ENCODE measurements around the gene BMP6. TPM values are rescaled to one million over a fixed set of nuclear protein-coding genes. Genes with fewer than 3 reads are reported as not detected.

BMP6 gene
- total and polyA plus RNA-seq, 2 experiments from 2014 or later = 0.84 to 2.8 TPM

GRCh38 chr6:7730784-7731227 lies 4.9 kb downstream of the BMP6 start (continued):
- TF ChIP-seq ZNF462 (CRISPR knock-in tag; IDR thresholded peaks at IDR 0.05) (no peak), EZH2 (IDR thresholded peaks at IDR 0.05; ENCODE audit: low read depth, unreplicated experiment) (no peak), NANOG (IDR thresholded peaks at IDR 0.05; ENCODE audit: borderline replicate concordance) (no peak), STAT1 (IDR thresholded peaks at IDR 0.05; ENCODE audit: unreplicated experiment) (no peak), POLR2AphosphoS5 (IDR thresholded peaks at IDR 0.05; ENCODE audit: low read depth) (no peak), ZNF331 (CRISPR knock-in tag; IDR thresholded peaks at IDR 0.05; ENCODE audit: low read depth) (no peak), ETS1 (IDR thresholded peaks at IDR 0.05) (no peak)

DNA sequence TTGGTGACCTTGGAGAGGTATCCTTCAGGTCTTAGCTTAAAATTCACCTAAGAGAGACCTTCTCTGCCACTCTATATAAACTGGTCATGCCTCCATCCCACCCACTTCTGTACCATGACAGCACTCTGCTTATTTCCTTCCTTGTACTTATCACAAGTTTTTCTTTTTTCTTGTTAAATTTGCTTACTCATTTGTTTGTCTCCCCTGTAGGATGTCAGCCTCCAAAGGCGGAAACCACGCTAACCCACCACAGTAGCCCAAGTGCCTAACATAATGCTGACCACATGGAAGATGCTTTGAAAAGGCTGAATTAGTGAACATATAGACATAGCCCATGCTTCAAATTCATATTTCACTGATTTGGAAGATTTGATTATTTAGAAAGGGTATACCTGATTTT lies 5.4 kb downstream of the BMP6 start:
- no peaks in the 10 kb centered on the region for H3K9me3 Mint-ChIP-seq
- no peak overlapping the region for H2AFZ ChIP-seq
- ATAC-seq = no peak
- peaks cover 5% of the 10 kb centered on the region; the same call in 1 of the 2 replicates for H4K20me1 ChIP-seq (replicated peaks; ENCODE audit: insufficient read depth)
- H3K4me1 Mint-ChIP-seq = peaks cover 32% of the 10 kb centered on the region
- no peaks in the 10 kb centered on the region for H3F3A ChIP-seq (replicated peaks; ENCODE audit: low read depth)
- no peaks in the 10 kb centered on the region for H3K36me3 ChIP-seq (ENCODE audit: insufficient read depth)
- H3K79me2 ChIP-seq (replicated peaks; ENCODE audit: insufficient read depth) = no peaks in the 10 kb centered on the region
- H3K27ac ChIP-seq (ENCODE audit: low read depth) = no peak overlapping the region
- no peaks in the 10 kb centered on the region for H3K36me3 Mint-ChIP-seq (ENCODE audit: low read depth)
- TF ChIP-seq, protein P1, sequence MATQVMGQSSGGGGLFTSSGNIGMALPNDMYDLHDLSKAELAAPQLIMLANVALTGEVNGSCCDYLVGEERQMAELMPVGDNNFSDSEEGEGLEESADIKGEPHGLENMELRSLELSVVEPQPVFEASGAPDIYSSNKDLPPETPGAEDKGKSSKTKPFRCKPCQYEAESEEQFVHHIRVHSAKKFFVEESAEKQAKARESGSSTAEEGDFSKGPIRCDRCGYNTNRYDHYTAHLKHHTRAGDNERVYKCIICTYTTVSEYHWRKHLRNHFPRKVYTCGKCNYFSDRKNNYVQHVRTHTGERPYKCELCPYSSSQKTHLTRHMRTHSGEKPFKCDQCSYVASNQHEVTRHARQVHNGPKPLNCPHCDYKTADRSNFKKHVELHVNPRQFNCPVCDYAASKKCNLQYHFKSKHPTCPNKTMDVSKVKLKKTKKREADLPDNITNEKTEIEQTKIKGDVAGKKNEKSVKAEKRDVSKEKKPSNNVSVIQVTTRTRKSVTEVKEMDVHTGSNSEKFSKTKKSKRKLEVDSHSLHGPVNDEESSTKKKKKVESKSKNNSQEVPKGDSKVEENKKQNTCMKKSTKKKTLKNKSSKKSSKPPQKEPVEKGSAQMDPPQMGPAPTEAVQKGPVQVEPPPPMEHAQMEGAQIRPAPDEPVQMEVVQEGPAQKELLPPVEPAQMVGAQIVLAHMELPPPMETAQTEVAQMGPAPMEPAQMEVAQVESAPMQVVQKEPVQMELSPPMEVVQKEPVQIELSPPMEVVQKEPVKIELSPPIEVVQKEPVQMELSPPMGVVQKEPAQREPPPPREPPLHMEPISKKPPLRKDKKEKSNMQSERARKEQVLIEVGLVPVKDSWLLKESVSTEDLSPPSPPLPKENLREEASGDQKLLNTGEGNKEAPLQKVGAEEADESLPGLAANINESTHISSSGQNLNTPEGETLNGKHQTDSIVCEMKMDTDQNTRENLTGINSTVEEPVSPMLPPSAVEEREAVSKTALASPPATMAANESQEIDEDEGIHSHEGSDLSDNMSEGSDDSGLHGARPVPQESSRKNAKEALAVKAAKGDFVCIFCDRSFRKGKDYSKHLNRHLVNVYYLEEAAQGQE (IDR thresholded peaks at IDR 0.05; ENCODE audit: unreplicated experiment) = no peak
- TF ChIP-seq CREB1 (CRISPR knock-in tag; IDR thresholded peaks at IDR 0.05; ENCODE audit: low read depth) = no peak
- H3K4me2 ChIP-seq = no peak overlapping the region
- no peaks in the 10 kb centered on the region for H3K9me2 ChIP-seq (ENCODE audit: insufficient read depth)
- H3K4me3 Mint-ChIP-seq = no peak overlapping the region
- H3K27ac Mint-ChIP-seq = no peak overlapping the region; the same call in 1 of the 2 replicates
- H3K27me3 ChIP-seq (ENCODE audit: insufficient read depth) = peaks cover 46% of the 10 kb centered on the region
- peaks cover 26% of the 10 kb centered on the region for H3K4me1 ChIP-seq (ENCODE audit: insufficient read depth)
- peaks cover 32% of the 10 kb centered on the region for H3K27me3 Mint-ChIP-seq (ENCODE audit: insufficient read depth, low read depth, poor library complexity)
- H3K4me3 ChIP-seq = no peak overlapping the region
- DNase-seq (ENCODE audit: low spot score) = no peak
